ENCODE measurements around the gene ZNF648. TPM values are rescaled to one million over a fixed set of nuclear protein-coding genes. Genes with fewer than 3 reads are reported as not detected.

Gene ZNF648
- total and polyA plus RNA-seq, 2 donors (not counting 1 experiment from before 2014, with no cell fraction given): not detected

DNA sequence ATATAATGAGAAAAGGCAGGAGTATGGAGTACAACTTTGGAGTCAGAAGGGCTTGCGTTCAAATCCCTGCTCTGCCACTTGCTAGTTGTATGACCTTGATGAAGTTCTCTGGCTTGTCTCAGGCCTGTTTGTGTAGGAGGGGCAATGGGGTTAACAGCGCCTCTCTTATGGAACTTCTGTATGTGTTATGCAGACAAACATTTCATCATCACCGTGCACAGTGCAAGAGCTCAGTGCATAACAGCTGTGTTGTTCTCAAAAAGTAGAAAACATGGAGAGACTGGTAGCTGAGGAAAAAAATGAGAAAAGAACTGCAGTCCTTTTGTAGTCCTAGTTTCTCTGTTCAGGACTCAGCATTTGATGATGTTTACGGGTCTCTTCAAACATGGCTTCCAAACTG is 10.4 kb upstream of the ZNF648 start:
- Histone ChIP-seq H4K20me1 (ENCODE audit: control insufficient read depth, extremely low read depth, insufficient read depth, low read length) (no peaks in the 10 kb centered on the region), H2AFZ (ENCODE audit: low read length) (no peak overlapping the region), H3K27me3 (ENCODE audit: control insufficient read depth, insufficient read depth, low read length) (no peaks in the 10 kb centered on the region), H3K4me2 (ENCODE audit: extremely low read depth, insufficient read depth, low read length) (no peak overlapping the region), H3K36me3 (ENCODE audit: control insufficient read depth, insufficient read depth, low read length) (no peaks in the 10 kb centered on the region), H3K9me3 (ENCODE audit: control insufficient read depth, insufficient read depth, low read depth, low read length) (no peaks in the 10 kb centered on the region), H3K4me3 (replicated peaks in 1 of 4; ENCODE audit: control extremely low read depth in 1 of 4, insufficient read depth in 1 of 4, low read depth in 3 of 4, low read length in 4 of 4) (no peak overlapping the region), H3K4me1 (ENCODE audit: control insufficient read depth, extremely low read depth, insufficient read depth, low read length) (no peaks in the 10 kb centered on the region), H3K79me2 (ENCODE audit: control insufficient read depth, insufficient read depth, low read length) (no peaks in the 10 kb centered on the region), H3K9ac (ENCODE audit: insufficient read depth, low read length) (no peak overlapping the region), H3K27ac (ENCODE audit: insufficient read depth, low read length) (no peak overlapping the region)
- no peak for DNase-seq (ENCODE audit: low read depth in 2 of 2)
- TF ChIP-seq, protein P1, sequence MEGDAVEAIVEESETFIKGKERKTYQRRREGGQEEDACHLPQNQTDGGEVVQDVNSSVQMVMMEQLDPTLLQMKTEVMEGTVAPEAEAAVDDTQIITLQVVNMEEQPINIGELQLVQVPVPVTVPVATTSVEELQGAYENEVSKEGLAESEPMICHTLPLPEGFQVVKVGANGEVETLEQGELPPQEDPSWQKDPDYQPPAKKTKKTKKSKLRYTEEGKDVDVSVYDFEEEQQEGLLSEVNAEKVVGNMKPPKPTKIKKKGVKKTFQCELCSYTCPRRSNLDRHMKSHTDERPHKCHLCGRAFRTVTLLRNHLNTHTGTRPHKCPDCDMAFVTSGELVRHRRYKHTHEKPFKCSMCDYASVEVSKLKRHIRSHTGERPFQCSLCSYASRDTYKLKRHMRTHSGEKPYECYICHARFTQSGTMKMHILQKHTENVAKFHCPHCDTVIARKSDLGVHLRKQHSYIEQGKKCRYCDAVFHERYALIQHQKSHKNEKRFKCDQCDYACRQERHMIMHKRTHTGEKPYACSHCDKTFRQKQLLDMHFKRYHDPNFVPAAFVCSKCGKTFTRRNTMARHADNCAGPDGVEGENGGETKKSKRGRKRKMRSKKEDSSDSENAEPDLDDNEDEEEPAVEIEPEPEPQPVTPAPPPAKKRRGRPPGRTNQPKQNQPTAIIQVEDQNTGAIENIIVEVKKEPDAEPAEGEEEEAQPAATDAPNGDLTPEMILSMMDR (conservative IDR thresholded peaks at IDR 0.05 in 1 of 2, IDR thresholded peaks at IDR 0.05 in 1 of 2; ENCODE audit: low read depth in 1 of 2, low read length in 2 of 2): no peak
- no peak for TF ChIP-seq EZH2 (IDR thresholded peaks at IDR 0.05; ENCODE audit: low read length, missing control alignments)

DNA sequence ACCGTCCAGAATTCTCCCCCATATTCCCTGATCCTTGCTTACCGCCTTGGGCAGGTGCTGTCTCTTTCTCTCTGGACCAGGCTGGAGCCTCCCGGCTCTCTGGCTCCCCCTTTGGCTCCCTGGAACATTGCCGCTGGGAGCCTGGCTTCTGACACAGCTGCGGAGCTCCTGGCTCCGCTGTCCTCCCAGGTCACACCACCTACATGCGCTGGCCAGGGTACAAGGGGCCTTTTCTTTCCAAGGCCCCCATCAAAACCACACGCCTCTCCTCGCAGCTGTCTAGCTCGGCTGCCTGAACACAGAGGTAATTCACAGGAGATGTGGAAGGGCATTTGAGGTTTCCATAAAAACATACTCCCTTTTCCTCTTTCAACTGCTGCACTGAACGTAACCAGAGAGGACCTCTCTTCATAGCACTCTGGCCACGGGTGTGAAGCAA is 7.5 kb upstream of the ZNF648 start:
- no peaks in the 10 kb centered on the region for H3K79me2 ChIP-seq (ENCODE audit: control insufficient read depth, insufficient read depth, low read length)
- no peaks in the 10 kb centered on the region for H4K20me1 ChIP-seq (ENCODE audit: control insufficient read depth, extremely low read depth, insufficient read depth, low read length)
- H3K9me3 ChIP-seq (ENCODE audit: control insufficient read depth, insufficient read depth, low read depth, low read length): no peaks in the 10 kb centered on the region
- no peak overlapping the region for H3K4me2 ChIP-seq (ENCODE audit: extremely low read depth, insufficient read depth, low read length)
- no peak overlapping the region for H2AFZ ChIP-seq (ENCODE audit: low read length)
- DNase-seq (ENCODE audit: low read depth in 2 of 2): peak in 1 of 2 donors; percentile 5
- H3K27me3 ChIP-seq (ENCODE audit: control insufficient read depth, insufficient read depth, low read length): no peaks in the 10 kb centered on the region
- no peak overlapping the region for H3K27ac ChIP-seq (ENCODE audit: insufficient read depth, low read length)
- no peak overlapping the region for H3K9ac ChIP-seq (ENCODE audit: insufficient read depth, low read length)
- no peaks in the 10 kb centered on the region for H3K36me3 ChIP-seq (ENCODE audit: control insufficient read depth, insufficient read depth, low read length)
- TF ChIP-seq, protein P1 (conservative IDR thresholded peaks at IDR 0.05 in 1 of 2, IDR thresholded peaks at IDR 0.05 in 1 of 2; ENCODE audit: low read depth in 1 of 2, low read length in 2 of 2): peak; percentile 61 to 63
- no peak for TF ChIP-seq EZH2 (IDR thresholded peaks at IDR 0.05; ENCODE audit: low read length, missing control alignments)
- no peaks in the 10 kb centered on the region for H3K4me1 ChIP-seq (ENCODE audit: control insufficient read depth, extremely low read depth, insufficient read depth, low read length)
- no peak overlapping the region for H3K4me3 ChIP-seq (replicated peaks in 1 of 4; ENCODE audit: control extremely low read depth in 1 of 4, insufficient read depth in 1 of 4, low read depth in 3 of 4, low read length in 4 of 4)

- H4K20me1 ChIP-seq (ENCODE audit: control insufficient read depth, extremely low read depth, insufficient read depth, low read length): no peaks in the 10 kb centered on the region
- no peak for DNase-seq (ENCODE audit: low read depth in 2 of 2)
- no peak overlapping the region for H3K4me3 ChIP-seq (replicated peaks in 1 of 4; ENCODE audit: control extremely low read depth in 1 of 4, insufficient read depth in 1 of 4, low read depth in 3 of 4, low read length in 4 of 4)
- no peak overlapping the region for H3K9ac ChIP-seq (ENCODE audit: insufficient read depth, low read length)
- H3K79me2 ChIP-seq (ENCODE audit: control insufficient read depth, insufficient read depth, low read length): no peaks in the 10 kb centered on the region
- no peaks in the 10 kb centered on the region for H3K4me1 ChIP-seq (ENCODE audit: control insufficient read depth, extremely low read depth, insufficient read depth, low read length)
- H3K27ac ChIP-seq (ENCODE audit: insufficient read depth, low read length): no peak overlapping the region
- H3K36me3 ChIP-seq (ENCODE audit: control insufficient read depth, insufficient read depth, low read length): no peaks in the 10 kb centered on the region
- no peak overlapping the region for H2AFZ ChIP-seq (ENCODE audit: low read length)
- H3K27me3 ChIP-seq (ENCODE audit: control insufficient read depth, insufficient read depth, low read length): no peaks in the 10 kb centered on the region
- no peaks in the 10 kb centered on the region for H3K9me3 ChIP-seq (ENCODE audit: control insufficient read depth, insufficient read depth, low read depth, low read length)
- no peak for TF ChIP-seq EZH2 (IDR thresholded peaks at IDR 0.05; ENCODE audit: low read length, missing control alignments)
- TF ChIP-seq, protein P1 (conservative IDR thresholded peaks at IDR 0.05 in 1 of 2, IDR thresholded peaks at IDR 0.05 in 1 of 2; ENCODE audit: low read depth in 1 of 2, low read length in 2 of 2): no peak
- H3K4me2 ChIP-seq (ENCODE audit: extremely low read depth, insufficient read depth, low read length): no peak overlapping the region
These were observed 5.4 kb upstream of the ZNF648 start for GRCh38 chr1:182066934-182067333.

Data from fibroblast of lung (primary cell).